MM.1S (cell line): ENCODE measurements around the gene CXCL12.

Experiments
- DNase-seq: peaks from one replicate; pipeline ENCODE4 v3.0.0-alpha.2; 2015
- H2AFZ ChIP-seq: fragments of 300-600 bp; sonication (generic); 2 replicates; pipeline ENCODE4 v1.6.0; 2016; ENCODE audit warnings: antibody characterized with exemption, low read length
- H3F3A ChIP-seq: fragments of 300-600 bp; sonication (generic); 2 replicates; pipeline ENCODE4 v1.6.1; 2016; ENCODE audit warnings: mild to moderate bottlenecking, antibody characterized with exemption, low read length, moderate library complexity, mixed read lengths; ENCODE audit not compliant: insufficient read depth
- H3K27ac ChIP-seq: fragments of 300-600 bp; sonication (generic); 2 replicates; pipeline ENCODE4 v1.5.1; 2016; ENCODE audit warnings: mild to moderate bottlenecking, low read length
- H3K27me3 ChIP-seq: fragments of 300-600 bp; sonication (generic); replicated peaks from 2 replicates; pipeline ENCODE4 v1.6.0; 2016; ENCODE audit warnings: low read length; ENCODE audit not compliant: insufficient read depth
- H3K36me3 ChIP-seq: fragments of 300-600 bp; sonication (generic); replicated peaks from 2 replicates; pipeline ENCODE4 v1.6.1; 2016; ENCODE audit warnings: mild to moderate bottlenecking, low read length, mixed read lengths; ENCODE audit not compliant: insufficient read depth
- H3K4me1 ChIP-seq: fragments of 300-600 bp; sonication (generic); 2 replicates; pipeline ENCODE4 v1.6.1; 2016; ENCODE audit warnings: low read length, mixed read lengths
- H3K4me2 ChIP-seq: fragments of 300-600 bp; sonication (generic); 2 replicates; pipeline ENCODE4 v1.6.0; 2016; ENCODE audit warnings: low read depth, low read length
- H3K4me3 ChIP-seq: fragments of 300-600 bp; sonication (generic); 2 replicates; pipeline ENCODE4 v1.5.1; 2016; ENCODE audit warnings: low read length, mixed read lengths
- H3K79me2 ChIP-seq: fragments of 300-600 bp; sonication (generic); 2 replicates; pipeline ENCODE4 v1.6.1; 2016; ENCODE audit warnings: mixed run types, low read length, mixed read lengths
- H3K9ac ChIP-seq: fragments of 300-600 bp; sonication (generic); 2 replicates; pipeline ENCODE4 v1.6.1; 2016; ENCODE audit warnings: low read length, mixed read lengths
- H3K9me2 ChIP-seq: fragments of 300-600 bp; sonication (generic); replicated peaks from 2 replicates; pipeline ENCODE4 v1.6.1; 2016; ENCODE audit warnings: mild to moderate bottlenecking, low read length, mixed read lengths; ENCODE audit not compliant: insufficient read depth
- H3K9me3 ChIP-seq: fragments of 300-600 bp; sonication (generic); replicated peaks from 2 replicates; pipeline ENCODE4 v1.6.1; 2016; ENCODE audit warnings: mild to moderate bottlenecking, low read length, mixed read lengths; ENCODE audit not compliant: insufficient read depth
- H4K20me1 ChIP-seq: fragments of 300-600 bp; sonication (generic); 2 replicates; pipeline ENCODE4 v1.6.1; 2016; ENCODE audit warnings: mild to moderate bottlenecking, low read length, moderate library complexity, mixed read lengths; ENCODE audit not compliant: insufficient read depth
- EZH2 ChIP-seq: fragments of 300-600 bp; sonication (generic); optimal IDR thresholded peaks from 2 replicates; pipeline ENCODE3; 2017; ENCODE audit warnings: low read depth, mild to moderate bottlenecking, antibody characterized with exemption, low read length, mixed read lengths
- EZH2phosphoT487 ChIP-seq: fragments of 300-600 bp; sonication (generic); IDR thresholded peaks from 2 replicates; pipeline ENCODE4 v1.6.1; 2018; ENCODE audit warnings: antibody characterized with exemption, low read length
- TF ChIP-seq, protein P1 (sequence below): fragments of 300-600 bp; sonication (generic); IDR thresholded peaks from 2 replicates; pipeline ENCODE4 v1.5.1; 2016; ENCODE audit warnings: antibody characterized with exemption, low read length, mixed read lengths

CXCL12 gene

DNA sequence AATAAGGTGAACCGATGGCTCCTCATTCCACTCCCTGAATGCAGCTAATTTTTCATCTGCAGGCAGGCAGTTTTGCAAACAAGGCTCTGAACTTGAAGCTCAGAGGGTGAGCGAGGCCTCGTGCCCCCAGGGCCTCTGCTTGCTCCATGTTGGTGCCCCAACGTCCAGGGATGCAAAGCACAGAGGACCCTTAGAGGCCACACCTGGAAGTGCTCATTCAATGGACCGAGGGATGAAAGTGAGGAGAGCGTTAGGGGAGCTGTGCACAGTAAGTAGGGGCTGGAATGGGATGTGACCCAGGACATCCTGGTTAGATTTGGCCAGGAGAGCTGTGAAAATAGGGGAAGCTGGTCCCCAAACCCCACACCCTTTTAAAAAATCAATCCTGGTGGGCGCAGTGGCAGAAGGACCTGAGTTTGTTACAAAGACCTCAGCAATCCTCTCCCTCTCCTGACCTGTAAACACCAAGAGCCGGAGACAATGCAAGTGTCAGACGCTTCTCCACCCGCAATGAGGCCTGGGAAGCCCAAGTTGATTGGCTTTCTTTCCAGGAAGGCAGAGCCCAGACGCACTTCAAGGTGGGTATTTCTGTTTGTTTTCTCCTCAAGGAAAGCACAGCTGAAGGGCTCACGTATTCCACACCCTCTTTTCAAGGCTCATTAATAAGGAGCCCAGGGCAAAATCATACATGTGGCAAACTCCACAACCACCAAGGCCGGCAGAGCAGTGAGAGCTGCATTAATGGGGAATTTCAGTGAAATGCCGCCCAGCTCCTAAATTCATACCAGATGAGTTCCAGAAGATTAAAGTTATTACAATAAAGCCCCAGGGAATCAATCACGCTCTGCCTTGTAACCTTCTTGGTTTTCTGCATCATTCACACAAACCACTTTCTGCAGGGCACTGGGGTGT, 14.1 kb upstream of the CXCL12 start:
- H3K9ac ChIP-seq: no peak overlapping the region
- H3K4me3 ChIP-seq: no peak overlapping the region
- H3K36me3 ChIP-seq: no peaks in the 10 kb centered on the region
- no peak overlapping the region for H2AFZ ChIP-seq
- no peaks in the 10 kb centered on the region for H3K27me3 ChIP-seq
- H3K79me2 ChIP-seq: no peaks in the 10 kb centered on the region
- peaks cover 14% of the 10 kb centered on the region for H3K4me1 ChIP-seq
- H3K4me2 ChIP-seq: no peak overlapping the region
- no peak for DNase-seq
- no peak for TF ChIP-seq EZH2
- no peak for TF ChIP-seq EZH2phosphoT487
- TF ChIP-seq, protein P1, sequence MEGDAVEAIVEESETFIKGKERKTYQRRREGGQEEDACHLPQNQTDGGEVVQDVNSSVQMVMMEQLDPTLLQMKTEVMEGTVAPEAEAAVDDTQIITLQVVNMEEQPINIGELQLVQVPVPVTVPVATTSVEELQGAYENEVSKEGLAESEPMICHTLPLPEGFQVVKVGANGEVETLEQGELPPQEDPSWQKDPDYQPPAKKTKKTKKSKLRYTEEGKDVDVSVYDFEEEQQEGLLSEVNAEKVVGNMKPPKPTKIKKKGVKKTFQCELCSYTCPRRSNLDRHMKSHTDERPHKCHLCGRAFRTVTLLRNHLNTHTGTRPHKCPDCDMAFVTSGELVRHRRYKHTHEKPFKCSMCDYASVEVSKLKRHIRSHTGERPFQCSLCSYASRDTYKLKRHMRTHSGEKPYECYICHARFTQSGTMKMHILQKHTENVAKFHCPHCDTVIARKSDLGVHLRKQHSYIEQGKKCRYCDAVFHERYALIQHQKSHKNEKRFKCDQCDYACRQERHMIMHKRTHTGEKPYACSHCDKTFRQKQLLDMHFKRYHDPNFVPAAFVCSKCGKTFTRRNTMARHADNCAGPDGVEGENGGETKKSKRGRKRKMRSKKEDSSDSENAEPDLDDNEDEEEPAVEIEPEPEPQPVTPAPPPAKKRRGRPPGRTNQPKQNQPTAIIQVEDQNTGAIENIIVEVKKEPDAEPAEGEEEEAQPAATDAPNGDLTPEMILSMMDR: no peak
- H3K9me3 ChIP-seq: no peaks in the 10 kb centered on the region
- no peaks in the 10 kb centered on the region for H4K20me1 ChIP-seq
- H3F3A ChIP-seq: peaks cover 5% of the 10 kb centered on the region; the same call in 1 of the 2 replicates
- H3K9me2 ChIP-seq: no peaks in the 10 kb centered on the region
- H3K27ac ChIP-seq: no peak overlapping the region

DNA sequence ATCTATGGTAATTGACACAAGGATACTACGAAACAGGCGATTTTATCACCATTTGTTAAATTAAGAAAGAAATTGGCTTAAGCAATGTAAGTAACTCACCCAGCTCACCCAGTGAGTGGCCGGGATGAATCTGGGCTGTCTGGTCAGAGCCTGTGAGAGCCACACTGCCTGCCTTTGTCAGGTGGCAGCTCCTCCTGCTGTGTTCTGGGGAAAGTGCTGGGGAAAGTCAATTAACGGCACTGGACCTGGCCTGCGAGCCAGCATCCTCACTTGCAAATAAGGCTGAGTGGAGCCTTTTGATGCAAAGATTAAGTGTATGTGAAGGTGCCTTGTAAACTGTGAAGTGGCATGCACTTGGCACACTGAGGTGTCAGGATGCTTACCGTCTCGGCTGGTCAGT, 13.4 kb upstream of the CXCL12 start:
- H3F3A ChIP-seq: peaks cover 5% of the 10 kb centered on the region; the same call in 1 of the 2 replicates
- no peaks in the 10 kb centered on the region for H4K20me1 ChIP-seq
- H3K36me3 ChIP-seq: no peaks in the 10 kb centered on the region
- H3K9ac ChIP-seq: no peak overlapping the region
- no peak overlapping the region for H2AFZ ChIP-seq
- H3K79me2 ChIP-seq: no peaks in the 10 kb centered on the region
- H3K27me3 ChIP-seq: no peaks in the 10 kb centered on the region
- no peak overlapping the region for H3K4me2 ChIP-seq
- no peak overlapping the region for H3K4me3 ChIP-seq
- H3K9me2 ChIP-seq: no peaks in the 10 kb centered on the region
- no peaks in the 10 kb centered on the region for H3K9me3 ChIP-seq
- H3K4me1 ChIP-seq: peaks cover 9% of the 10 kb centered on the region
- no peak overlapping the region for H3K27ac ChIP-seq
- DNase-seq: no peak
- TF ChIP-seq, protein P1: no peak
- no peak for TF ChIP-seq EZH2phosphoT487
- no peak for TF ChIP-seq EZH2

DNA sequence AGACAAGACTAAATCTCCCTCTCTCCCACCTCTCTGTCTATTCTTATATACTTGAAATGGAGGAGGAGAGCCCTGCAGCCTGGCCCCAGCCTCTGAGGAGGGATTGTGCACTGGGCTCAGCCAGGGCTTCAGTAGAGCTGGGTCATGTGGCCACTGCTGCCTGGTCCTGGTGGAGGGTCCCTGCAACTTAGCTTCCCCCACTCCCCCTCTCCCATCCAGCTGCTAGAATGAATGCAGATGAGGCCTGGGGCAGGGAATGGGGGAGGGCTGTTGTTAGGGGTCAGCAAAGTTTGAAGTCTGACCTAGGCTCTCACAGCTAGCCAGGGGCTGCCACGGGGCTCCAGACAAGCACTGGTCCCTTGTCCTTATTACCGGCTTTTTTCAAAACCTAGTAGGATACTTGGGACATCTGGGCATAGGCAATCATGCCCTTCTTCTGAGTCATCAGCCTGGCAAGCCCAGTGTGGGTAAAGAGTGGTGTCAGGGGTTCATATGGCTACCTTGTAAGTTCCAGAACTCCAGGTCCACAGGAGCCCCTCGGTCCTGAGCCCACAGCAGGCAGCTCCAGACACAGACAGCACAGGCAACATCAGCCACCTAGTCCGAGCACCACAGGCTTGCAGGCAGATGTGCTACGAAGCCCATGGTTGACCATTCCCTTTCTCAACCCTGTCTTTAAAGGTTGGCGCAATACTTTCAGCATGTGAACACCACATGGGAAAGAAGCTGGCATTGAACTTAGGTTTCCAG, 12.8 kb upstream of the CXCL12 start:
- Histone ChIP-seq H3K4me2 (no peak overlapping the region), H3K4me1 (peaks cover 8% of the 10 kb centered on the region; the same call in 1 of the 2 replicates), H3K9me2 (no peaks in the 10 kb centered on the region), H4K20me1 (no peaks in the 10 kb centered on the region), H3K9ac (no peak overlapping the region), H3K36me3 (no peaks in the 10 kb centered on the region), H3F3A (peaks cover under 1% of the 10 kb centered on the region; the same call in 1 of the 2 replicates), H3K27me3 (no peaks in the 10 kb centered on the region), H3K9me3 (no peaks in the 10 kb centered on the region), H3K79me2 (no peaks in the 10 kb centered on the region), H3K27ac (no peak overlapping the region), H3K4me3 (no peak overlapping the region), H2AFZ (no peak overlapping the region)
- no peak for DNase-seq
- TF ChIP-seq, protein P1: no peak
- TF ChIP-seq EZH2phosphoT487 (no peak), EZH2 (no peak)
